ENCODE data around the gene BLNK.
A peak's percentile ranks its signal among the peaks of the same experiment; 100 is the strongest.

Gene BLNK

GRCh38 chr10:96271016-96271815, at the start of gene BLNK:
BLNK (minus strand) TSS chr10:96271569; CDS start chr10:96271398, 171 bp downstream.
- ChIA-PET POLR2A (interaction anchor here (0.7 kb wide), 1 partner anchor 41 kb away, joined by 3 read pairs; no protein-coding TSS in a partner anchor), CTCF (interaction anchor here (0.6 to 2.1 kb wide), 4 partner anchors 42 to 648 kb away, joined by 3 to 6 read pairs (median 4); no protein-coding TSS in a partner anchor)
- peak; percentile 28 for DNase-seq (ENCODE audit: extremely low spot score)
- TF ChIP-seq SP1 (IDR thresholded peaks at IDR 0.05) (no peak), SUZ12 (IDR thresholded peaks at IDR 0.05) (no peak), HDGF (IDR thresholded peaks at IDR 0.05; ENCODE audit: borderline replicate concordance) (no peak), BHLHE40 (IDR thresholded peaks at IDR 0.05; ENCODE audit: borderline replicate concordance) (no peak), ZNF384 (IDR thresholded peaks at IDR 0.05) (no peak), NFRKB (IDR thresholded peaks at IDR 0.05) (no peak), CTBP1 (IDR thresholded peaks at IDR 0.05; ENCODE audit: borderline replicate concordance) (no peak), FOXM1 (IDR thresholded peaks at IDR 0.05; ENCODE audit: borderline replicate concordance) (no peak)

- ChIA-PET CTCF (interaction anchor here (1.2 kb wide), 1 partner anchor 303 kb away, joined by 5 read pairs; no protein-coding TSS in a partner anchor), POLR2A (no interaction called here)
- TF ChIP-seq LEF1 (IDR thresholded peaks at IDR 0.05; ENCODE audit: borderline replicate concordance) (no peak), CTBP1 (IDR thresholded peaks at IDR 0.05; ENCODE audit: borderline replicate concordance) (no peak), BHLHE40 (IDR thresholded peaks at IDR 0.05; ENCODE audit: borderline replicate concordance) (no peak), HDGF (IDR thresholded peaks at IDR 0.05; ENCODE audit: borderline replicate concordance) (no peak), SP1 (IDR thresholded peaks at IDR 0.05) (no peak), FOXA1 (IDR thresholded peaks at IDR 0.05) (no peak), TARDBP (IDR thresholded peaks at IDR 0.05) (no peak), ELF4 (IDR thresholded peaks at IDR 0.05) (no peak), FOXM1 (IDR thresholded peaks at IDR 0.05; ENCODE audit: borderline replicate concordance) (no peak), PKNOX1 (IDR thresholded peaks at IDR 0.05) (no peak), L3MBTL2 (conservative IDR thresholded peaks at IDR 0.05) (no peak), FOXK2 (IDR thresholded peaks at IDR 0.05) (no peak)
- no peak for DNase-seq (ENCODE audit: extremely low spot score)
These were observed 48.5 kb upstream of the BLNK start for GRCh38 chr10:96319754-96320474.

GRCh38 chr10:96317067-96317833, 45.9 kb upstream of the BLNK start:
- ChIA-PET CTCF (no interaction called here), POLR2A (no interaction called here)
- TF ChIP-seq L3MBTL2 (conservative IDR thresholded peaks at IDR 0.05) = no peak
- no peak for TF ChIP-seq ZNF384 (IDR thresholded peaks at IDR 0.05)
- no peak for TF ChIP-seq SP1 (IDR thresholded peaks at IDR 0.05)
- TF ChIP-seq NFRKB (IDR thresholded peaks at IDR 0.05) = no peak
- no peak for TF ChIP-seq SUZ12 (IDR thresholded peaks at IDR 0.05)
- TF ChIP-seq ELF4 (IDR thresholded peaks at IDR 0.05) = no peak
- TF ChIP-seq LEF1 (IDR thresholded peaks at IDR 0.05; ENCODE audit: borderline replicate concordance) = no peak
- DNase-seq (ENCODE audit: extremely low spot score) = no peak

GRCh38 chr10:96313344-96313743, 42.0 kb upstream of the BLNK start:
- TF ChIP-seq HDGF (IDR thresholded peaks at IDR 0.05; ENCODE audit: borderline replicate concordance) (no peak), FOXK2 (IDR thresholded peaks at IDR 0.05) (no peak), LEF1 (IDR thresholded peaks at IDR 0.05; ENCODE audit: borderline replicate concordance) (no peak), NFRKB (IDR thresholded peaks at IDR 0.05) (no peak), PKNOX1 (IDR thresholded peaks at IDR 0.05) (no peak), SUZ12 (IDR thresholded peaks at IDR 0.05) (no peak), ZNF384 (IDR thresholded peaks at IDR 0.05) (no peak), ARNT (IDR thresholded peaks at IDR 0.05) (no peak), TARDBP (IDR thresholded peaks at IDR 0.05) (no peak)
- CTCF ChIA-PET = no interaction called here
- POLR2A ChIA-PET = no interaction called here
- DNase-seq (ENCODE audit: extremely low spot score) = no peak

- POLR2A ChIA-PET = no interaction called here
- DNase-seq (ENCODE audit: extremely low spot score) = no peak
- TF ChIP-seq ZNF384 (IDR thresholded peaks at IDR 0.05) (no peak), FOXK2 (IDR thresholded peaks at IDR 0.05) (no peak), CTBP1 (IDR thresholded peaks at IDR 0.05; ENCODE audit: borderline replicate concordance) (no peak), NFRKB (IDR thresholded peaks at IDR 0.05) (no peak), SUZ12 (IDR thresholded peaks at IDR 0.05) (no peak), TARDBP (IDR thresholded peaks at IDR 0.05) (no peak), BHLHE40 (IDR thresholded peaks at IDR 0.05; ENCODE audit: borderline replicate concordance) (no peak), LEF1 (IDR thresholded peaks at IDR 0.05; ENCODE audit: borderline replicate concordance) (no peak), HDGF (IDR thresholded peaks at IDR 0.05; ENCODE audit: borderline replicate concordance) (no peak), L3MBTL2 (conservative IDR thresholded peaks at IDR 0.05) (no peak), ELF4 (IDR thresholded peaks at IDR 0.05) (no peak), FOXM1 (IDR thresholded peaks at IDR 0.05; ENCODE audit: borderline replicate concordance) (no peak)
- CTCF ChIA-PET = interaction anchor here (0.6 kb wide), 1 partner anchor 30 kb away, joined by 3 read pairs; no protein-coding TSS in a partner anchor
These were observed 39.9 kb upstream of the BLNK start for GRCh38 chr10:96311180-96311715.

GRCh38 chr10:96310321-96310669, 38.9 kb upstream of the BLNK start:
- CTCF ChIA-PET = no interaction called here
- DNase-seq (ENCODE audit: extremely low spot score) = no peak
- no peak for TF ChIP-seq FOXK2 (IDR thresholded peaks at IDR 0.05)
- TF ChIP-seq ARNT (IDR thresholded peaks at IDR 0.05) = no peak
- TF ChIP-seq PKNOX1 (IDR thresholded peaks at IDR 0.05) = no peak
- TF ChIP-seq SP1 (IDR thresholded peaks at IDR 0.05) = no peak
- POLR2A ChIA-PET = no interaction called here
